ENCODE measurements around the gene AURKB. TPM values are rescaled to one million over a fixed set of nuclear protein-coding genes. Genes with fewer than 3 reads are reported as not detected.
A peak's percentile ranks its signal among the peaks of the same experiment; 100 is the strongest.

Gene AURKB
- total and polyA plus RNA-seq, 10 of the 15 experiments (the other 5 are each of a cell fraction or from before 2014, with no cell fraction given): 52.7 to 209 (median 128) TPM

GRCh38 chr17:8222630-8223355, 12.4 kb upstream of the AURKB start (continued):
- peak; percentile 87 for TF ChIP-seq ZBTB40 (IDR thresholded peaks at IDR 0.05; ENCODE audit: borderline replicate concordance)
- TF ChIP-seq IKZF2 (IDR thresholded peaks at IDR 0.05): peak; percentile 57 to 60
- TF ChIP-seq IRF3 (IDR thresholded peaks at IDR 0.05): 0 out of 2 replicates have a peak, but pooled peaks have one; percentile 9
- peak; percentile 21; the same call in 1 of the 2 replicates for TF ChIP-seq NBN (IDR thresholded peaks at IDR 0.05)
- TF ChIP-seq RELA (IDR thresholded peaks at IDR 0.05; ENCODE audit: borderline replicate concordance, partially characterized antibody): peak; percentile 89
- TF ChIP-seq CUX1 (IDR thresholded peaks at IDR 0.05; ENCODE audit: insufficient replicate concordance, low read depth, low read length): no peak
- TF ChIP-seq ZBTB11 (CRISPR knock-in tag; IDR thresholded peaks at IDR 0.05): no peak
- TF ChIP-seq PML (IDR thresholded peaks at IDR 0.05; ENCODE audit: low read length): peak; percentile 18; the same call in 1 of the 2 replicates
- TF ChIP-seq MTA3 (IDR thresholded peaks at IDR 0.05; ENCODE audit: borderline replicate concordance, low read length): no peak
- no peak for TF ChIP-seq BCL3 (IDR thresholded peaks at IDR 0.05; ENCODE audit: borderline replicate concordance, insufficient read depth, low read depth, low read length, poor library complexity, severe bottlenecking)
- TF ChIP-seq STAT1 (conservative IDR thresholded peaks at IDR 0.05): no peak; the same call in 1 of the 2 replicates
- no peak for TF ChIP-seq JUNB (IDR thresholded peaks at IDR 0.05)

Measured in GM12878 (cell line).